Dermis blood vessel endothelial cell (primary cell): Measurements from ENCODE around the gene DBN1. TPM values are rescaled to one million over a fixed set of nuclear protein-coding genes. Genes with fewer than 3 reads are reported as not detected.
A peak's percentile ranks its signal among the peaks of the same experiment; 100 is the strongest.

ENCODE experiments used
- DNase-seq: peaks from one replicate; pipeline ENCODE4 v3.0.0; 2010
- total RNA-seq: library from RNA; depleted of rRNA; stranded (reverse); fragments of >200 nt; gene quantifications from 2 replicates; pipeline ENCODE4 v1.2.3, GENCODE V29; 2014

The DBN1 gene
- total RNA-seq, 1 donor from 2014 or later: 147 TPM

DNA sequence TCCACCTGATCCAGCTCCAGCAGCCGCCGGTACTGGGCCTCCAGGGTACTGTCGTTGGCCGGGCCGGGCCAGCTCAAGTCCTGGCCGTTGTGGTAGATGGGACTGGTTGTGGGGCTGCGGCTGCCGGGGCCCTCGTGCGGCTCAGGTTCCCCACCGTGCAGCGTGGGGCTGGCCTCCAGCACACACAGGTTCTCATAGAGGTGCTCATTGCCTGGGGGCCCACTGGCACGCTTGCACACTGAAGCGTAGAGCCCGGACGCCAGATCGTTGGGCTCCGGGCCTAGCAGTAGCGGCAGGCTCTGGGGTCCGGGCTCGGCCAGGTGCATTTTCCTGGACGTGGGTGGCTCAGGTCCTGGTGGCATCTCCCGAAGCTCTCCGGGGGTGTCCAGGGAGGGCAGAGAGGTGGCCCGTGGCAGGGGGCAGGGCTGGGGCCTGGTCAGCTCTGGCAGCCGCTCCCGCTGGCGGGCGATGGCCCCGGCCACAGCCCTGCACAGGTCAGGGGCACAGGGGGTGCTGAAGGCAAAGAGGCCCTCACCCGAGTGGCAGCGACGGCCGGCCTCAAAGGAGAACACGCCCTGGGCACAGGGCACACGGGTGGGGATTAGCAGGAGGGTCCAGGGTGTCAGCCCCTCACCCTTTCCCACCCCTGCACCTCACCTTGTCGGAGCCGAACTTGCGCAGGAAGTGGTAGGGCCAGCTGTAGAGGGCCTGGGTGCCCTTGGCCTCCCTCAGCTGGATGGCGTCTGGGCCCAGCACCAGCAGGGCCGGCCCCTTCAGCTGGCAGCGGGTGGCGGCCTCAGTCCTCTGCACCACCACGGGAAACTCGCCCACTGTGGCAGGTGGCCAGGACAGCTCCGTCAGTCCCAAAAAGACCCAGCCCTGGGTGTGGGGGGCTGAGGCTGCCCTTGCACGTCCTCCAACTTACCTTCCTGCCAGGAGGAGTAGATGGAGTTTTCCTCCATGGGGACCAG lies 30.9 kb upstream of the DBN1 start:
- DNase-seq: no peak

GRCh38 chr5:177503351-177504085 lies 30.1 kb upstream of the DBN1 start:
- DNase-seq: no peak

GRCh38 chr5:177502886-177503285 lies 29.5 kb upstream of the DBN1 start:
- no peak for DNase-seq

GRCh38 chr5:177501874-177502678 lies 28.6 kb upstream of the DBN1 start:
- DNase-seq: no peak

DNA sequence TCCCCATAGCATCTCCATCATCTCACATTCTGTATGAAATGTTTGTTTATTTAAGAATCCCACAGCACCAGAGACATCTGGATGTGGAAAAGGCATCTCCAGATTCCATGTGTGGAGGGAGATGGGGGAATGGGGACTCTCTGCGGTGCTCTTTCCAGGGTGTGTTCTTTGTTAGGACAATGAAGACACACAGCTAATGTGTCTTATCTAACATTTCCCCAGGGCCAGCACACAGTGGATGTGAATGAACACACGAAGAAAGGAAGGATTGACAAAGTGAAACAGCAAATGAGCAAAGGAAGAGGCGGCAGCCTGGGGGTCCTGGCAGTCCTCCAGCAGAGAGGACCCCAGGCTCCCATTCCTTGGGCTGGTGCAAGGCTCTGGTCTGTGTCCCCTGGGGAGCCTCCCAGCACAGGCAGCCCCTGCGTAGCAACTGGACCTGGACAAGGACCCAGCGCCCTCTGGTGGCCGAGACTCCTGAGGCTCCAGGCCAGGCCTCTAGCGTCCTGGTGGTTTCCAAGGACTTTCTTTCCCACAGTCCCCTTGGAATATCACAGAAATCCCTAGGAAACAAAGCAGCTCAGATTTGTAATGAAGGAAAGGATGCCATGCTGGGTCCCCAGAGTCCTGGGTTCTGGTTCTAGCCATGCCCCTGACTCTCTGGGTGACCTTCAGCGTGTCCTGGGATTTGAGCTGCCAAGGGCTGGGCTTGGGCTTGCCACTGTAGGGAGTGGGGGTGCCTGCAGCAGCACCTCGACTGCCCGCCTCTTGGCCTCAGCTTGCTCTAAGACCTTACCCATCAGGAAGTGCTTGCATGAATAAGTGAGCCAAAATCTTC lies 27.5 kb upstream of the DBN1 start:
- peak; percentile 94 for DNase-seq

DNA sequence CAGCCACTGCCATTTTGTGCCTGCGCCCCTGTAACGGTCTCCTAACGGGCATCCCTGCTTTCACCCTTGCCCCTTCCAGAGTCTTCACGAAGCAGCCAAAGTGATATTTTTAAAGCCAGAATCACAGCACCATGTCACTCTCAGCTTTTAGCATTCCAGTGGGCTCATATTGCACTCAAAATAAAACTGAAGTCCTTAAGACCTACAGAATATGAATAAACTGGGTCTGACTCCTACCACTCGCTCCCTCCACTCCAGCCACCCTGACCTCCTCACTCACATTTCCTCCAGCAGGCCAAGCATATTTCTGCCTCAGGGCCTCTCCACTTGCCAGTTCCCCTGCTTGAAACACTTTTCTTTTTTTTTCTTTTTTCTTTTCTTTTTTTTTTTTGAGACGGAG lies 26.4 kb upstream of the DBN1 start:
- no peak for DNase-seq

DNA sequence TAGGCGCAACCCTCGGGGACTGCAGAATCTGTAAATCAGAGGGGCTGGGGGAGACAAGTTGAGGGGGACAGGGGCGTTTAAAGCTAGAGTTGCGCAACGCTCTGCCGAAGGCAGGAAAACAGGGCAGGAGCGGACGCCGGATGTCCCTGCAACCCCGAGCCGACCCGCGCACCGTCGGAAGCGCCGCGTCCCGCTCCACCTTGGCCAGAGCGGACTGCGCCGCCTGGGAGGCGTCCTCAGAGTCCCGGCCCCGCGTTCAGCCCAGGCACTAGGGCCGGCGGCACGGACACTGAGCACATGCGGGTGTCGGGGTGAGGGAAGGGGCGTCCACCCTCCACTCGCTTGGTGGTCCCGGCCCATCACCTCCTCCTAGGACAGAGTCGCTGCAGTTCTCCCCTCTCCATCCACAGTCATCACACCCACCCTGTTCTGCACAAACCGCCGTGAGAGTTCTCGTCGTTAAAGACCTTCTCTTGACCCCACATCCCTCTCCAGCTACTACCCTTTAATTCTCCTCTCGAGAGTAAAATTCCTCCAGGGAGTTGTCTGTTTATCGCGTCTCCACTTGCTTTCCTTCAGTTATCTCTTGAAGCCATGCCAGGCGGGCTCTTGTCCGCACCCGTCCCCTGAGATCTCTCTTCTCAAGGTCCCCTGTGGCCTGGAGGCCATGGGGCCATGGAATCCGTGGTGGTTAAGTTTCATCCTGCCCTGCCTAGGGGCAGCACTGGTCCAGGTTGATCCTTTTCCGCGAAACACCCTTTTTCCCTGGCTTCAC lies 24.8 kb upstream of the DBN1 start:
- DNase-seq: peak; percentile 53

DNA sequence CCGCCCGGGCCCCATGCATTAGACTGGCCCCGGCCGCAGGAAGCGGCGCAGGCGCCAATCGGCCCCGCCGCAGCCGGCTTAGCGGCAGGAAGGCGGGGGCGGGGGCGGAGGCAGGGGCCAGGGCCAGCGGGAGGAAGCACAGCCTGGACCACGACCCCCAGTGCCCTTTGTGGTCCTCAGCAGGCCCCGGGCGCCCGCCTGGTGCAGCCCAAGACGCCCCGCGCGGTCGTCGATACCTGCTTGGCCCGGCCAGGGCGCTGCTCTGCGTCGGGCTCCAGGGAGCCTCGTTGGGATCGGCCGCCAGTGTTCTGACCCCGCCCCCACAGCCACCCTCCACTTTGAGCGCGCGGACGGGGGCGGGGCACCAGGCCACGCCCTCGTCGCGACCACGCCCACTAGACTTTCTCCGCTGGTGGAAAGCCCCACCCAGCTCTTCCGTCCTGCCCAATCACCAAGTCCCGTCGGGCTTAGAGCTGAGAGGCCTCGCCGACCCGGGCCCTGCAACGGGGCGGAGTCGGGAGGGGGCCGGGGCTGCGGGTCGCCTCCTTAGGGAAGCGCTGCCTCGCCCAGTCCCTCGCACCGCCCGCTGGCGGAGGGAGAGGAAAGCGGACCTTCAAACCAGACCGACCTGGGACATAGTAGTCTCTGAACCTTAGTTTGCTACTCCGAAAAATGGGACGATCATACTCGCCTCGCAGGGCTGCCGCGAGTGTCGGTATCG lies 24.0 kb upstream of the DBN1 start, which contains the start of gene PDLIM7:
PDLIM7 (minus strand) TSS at position 313 of the 721 bp plus-strand sequence. CDS start 1,092 bp downstream, outside the sequence.
- peak; percentile 98 for DNase-seq

DNA sequence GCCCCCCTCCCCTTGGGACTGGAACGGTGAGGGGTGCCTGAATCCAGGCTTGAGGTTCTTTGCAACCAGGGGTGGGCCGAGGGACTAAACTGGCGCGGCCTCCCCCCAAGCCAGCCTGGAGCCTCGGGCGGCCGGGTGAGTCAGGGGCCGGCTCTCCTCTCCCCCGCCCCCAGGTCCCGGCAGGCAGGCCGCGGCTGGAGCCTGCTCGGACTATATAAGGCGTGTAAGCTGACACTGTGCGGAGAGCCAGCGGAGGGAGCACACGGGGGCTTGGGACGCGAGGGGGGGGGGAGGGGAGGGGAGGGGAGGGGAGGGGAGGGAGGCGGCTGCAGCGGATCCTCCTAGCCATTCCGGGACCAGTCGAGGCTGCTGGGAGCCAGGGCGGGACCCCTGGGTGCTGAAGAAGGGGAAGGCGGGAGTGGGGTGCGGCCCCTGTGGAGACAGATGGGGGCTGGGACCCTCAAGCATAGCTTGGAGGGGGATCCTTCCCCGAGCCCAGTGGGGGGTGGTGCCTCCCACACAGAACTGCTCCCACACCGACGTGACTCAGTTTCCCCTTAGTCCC lies 23.4 kb upstream of the DBN1 start:
- DNase-seq: peak; percentile 91

DNA sequence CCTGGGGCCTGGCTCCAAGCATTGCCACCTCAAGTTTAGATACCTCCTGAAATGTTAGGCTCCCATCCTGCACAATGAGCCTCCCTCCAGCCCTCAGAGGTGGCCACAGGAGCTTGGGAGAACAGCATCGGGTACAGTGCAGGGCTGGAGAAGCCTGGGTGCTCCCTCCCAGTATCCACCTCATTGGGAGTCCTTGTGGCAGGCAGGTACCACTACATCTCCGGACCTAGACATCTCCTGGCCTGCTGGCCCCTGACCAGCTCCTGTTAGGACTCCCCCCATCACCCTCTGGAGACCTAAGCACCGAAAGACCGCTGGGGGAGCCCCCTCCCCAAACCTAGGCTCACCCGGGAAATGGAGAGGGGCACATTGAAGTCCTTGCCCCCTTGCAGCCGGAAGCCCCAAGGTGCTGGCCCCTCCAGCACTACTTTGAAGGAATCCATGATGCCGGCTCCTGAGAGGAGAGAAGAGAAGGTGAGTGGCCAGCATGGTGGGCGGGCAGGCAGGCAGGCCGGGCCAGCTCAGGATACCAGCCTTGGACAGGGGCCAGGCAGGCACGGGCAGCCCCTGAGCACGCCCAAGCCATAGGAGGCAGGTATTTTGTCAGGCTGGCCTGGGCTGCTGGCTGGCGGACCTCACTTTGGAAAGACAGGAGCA lies 22.8 kb upstream of the DBN1 start:
- DNase-seq: peak; percentile 66

GRCh38 chr5:177495243-177496060 lies 22.0 kb upstream of the DBN1 start:
- peak; percentile 83 for DNase-seq

DNA sequence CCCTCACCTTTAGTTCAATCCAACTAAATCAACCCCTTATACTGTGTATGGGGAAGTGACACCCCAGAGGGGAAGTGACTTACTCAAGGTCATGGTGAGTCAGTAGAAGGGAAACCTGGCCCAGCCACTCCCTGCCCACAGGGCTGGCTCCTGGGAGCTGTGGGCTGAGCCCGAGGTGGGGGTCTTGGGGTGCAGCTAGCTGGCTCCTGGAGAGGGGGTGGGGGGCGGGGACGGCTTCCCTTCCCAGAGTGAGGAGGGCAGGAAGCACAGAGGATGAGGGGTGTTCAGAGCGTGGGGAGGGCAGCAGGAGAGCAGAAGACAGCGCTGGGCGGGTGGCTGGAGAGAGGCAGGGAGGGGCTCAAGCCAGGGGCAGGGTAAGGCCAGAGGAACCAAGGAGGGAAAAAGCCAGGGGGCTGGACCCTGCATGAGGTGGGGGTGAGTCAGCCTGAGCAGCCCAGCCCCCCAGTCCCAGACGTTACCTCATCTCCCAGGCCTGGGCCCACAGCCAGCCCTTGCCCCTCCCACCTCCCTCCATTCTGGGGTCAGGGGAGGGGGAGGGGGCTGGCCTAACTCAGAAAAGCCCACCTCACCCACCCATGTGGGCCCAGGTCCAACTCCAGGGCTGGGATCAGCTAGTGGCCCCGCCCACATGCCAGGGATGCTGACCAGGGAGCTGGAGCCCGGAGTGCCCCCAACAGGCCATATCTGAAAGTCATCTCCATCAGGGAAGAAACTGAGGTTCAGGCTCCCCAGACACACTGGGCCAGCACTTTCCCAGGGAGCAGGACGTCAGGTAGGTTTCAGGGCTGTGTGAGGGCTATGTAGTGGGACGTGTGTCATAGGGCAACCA lies 21.1 kb upstream of the DBN1 start:
- peak; percentile 91 for DNase-seq

GRCh38 chr5:177493795-177494345 lies 20.4 kb upstream of the DBN1 start:
- no peak for DNase-seq

DNA sequence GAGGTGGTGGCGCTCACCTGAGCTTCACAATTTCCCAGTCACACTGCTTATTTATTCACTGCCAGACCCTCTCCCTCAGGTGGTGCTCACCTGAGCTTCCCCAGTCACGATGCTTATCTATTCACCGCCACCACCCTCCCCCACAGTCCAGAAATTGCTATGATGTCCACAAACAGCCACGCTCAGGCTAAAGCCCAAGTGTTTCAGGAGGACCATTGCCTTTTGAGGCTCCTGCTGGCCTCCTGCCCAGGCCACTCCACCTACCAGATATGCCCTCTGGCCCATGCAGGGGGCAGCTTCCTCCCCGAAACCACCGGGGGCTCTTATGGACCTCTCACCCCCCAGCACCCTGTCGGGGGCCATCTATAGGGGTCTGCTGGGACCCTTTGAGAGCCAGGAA lies 19.4 kb upstream of the DBN1 start:
- DNase-seq: no peak

- DNase-seq: no peak
Measured at GRCh38 chr5:177491983-177492746, 18.7 kb upstream of the DBN1 start.

DNA sequence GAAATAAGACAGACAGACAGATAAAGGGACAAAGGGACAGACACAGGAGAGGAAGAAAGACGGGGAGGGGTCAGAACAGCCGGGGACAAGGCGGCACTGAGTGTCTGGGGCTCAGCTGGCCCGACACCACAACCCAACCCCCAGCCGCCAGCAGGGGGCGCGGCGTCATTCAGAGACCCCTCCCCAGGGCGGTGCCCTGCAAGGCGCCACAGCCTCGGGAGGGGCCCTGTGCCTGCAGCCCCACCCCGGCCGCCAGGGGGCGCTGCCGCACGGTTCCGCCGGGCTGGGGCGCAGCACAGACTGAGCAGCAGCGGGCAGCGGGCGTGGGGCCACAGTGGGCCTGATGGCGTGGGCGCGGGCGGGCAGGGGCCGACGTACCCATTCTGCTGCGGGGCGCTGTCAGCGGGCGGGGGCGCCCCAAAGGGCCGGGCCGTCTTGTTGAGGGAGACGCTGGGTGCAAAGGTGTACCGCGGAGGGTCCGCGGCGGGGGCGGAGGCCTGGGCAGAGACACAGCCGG lies 18.1 kb upstream of the DBN1 start:
- peak; percentile 76 for DNase-seq
